ENCODE data around the gene TMTC1.

The TMTC1 gene

DNA sequence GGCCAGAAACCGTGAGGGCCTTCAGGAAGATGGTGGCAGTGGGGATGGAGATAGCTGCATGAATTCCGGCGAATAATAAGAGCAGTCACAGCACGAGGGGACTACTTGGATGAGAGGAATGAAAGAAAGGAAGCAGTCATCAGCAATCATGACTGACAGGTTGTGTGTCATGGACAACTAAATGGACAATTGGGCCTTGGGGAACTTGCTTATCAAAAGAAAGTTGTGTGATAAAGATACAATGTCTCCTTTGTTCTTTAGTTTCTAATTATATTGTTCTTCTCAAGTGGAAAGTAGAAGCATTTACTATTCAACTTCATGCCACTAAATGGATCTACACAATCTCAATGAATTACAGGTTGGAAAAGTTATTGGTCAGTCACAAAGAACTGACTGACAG lies 130.5 kb downstream of the TMTC1 start:
- H3K4ac ChIP-seq (ENCODE audit: low read depth, low read length): no peak overlapping the region

GRCh38 chr12:29650371-29650770 lies 133.4 kb downstream of the TMTC1 start:
- no CpG with 5 or more reads among the region's 4 CpGs for WGBS (ENCODE audit: extremely low coverage, insufficient coverage, insufficient read length)

More for the DNA sequence above, 130.5 kb downstream of the TMTC1 start:
- no peak overlapping the region for H3K23ac ChIP-seq (ENCODE audit: low read length)
- H3K27ac ChIP-seq (ENCODE audit: low read depth, low read length): no peak overlapping the region
- WGBS (ENCODE audit: extremely low coverage, insufficient coverage, insufficient read length): no CpG with 5 or more reads among the region's 4 CpGs
- H2BK12ac ChIP-seq (ENCODE audit: low read length): no peak overlapping the region
- H3K79me1 ChIP-seq (ENCODE audit: low read length): no peaks in the 10 kb centered on the region
- H2AFZ ChIP-seq (ENCODE audit: insufficient read depth, low read length, poor library complexity): no peak overlapping the region
- no peaks in the 10 kb centered on the region for H3K9me3 ChIP-seq (ENCODE audit: insufficient read depth, low read depth, low read length)
- H3K79me2 ChIP-seq (ENCODE audit: control insufficient read depth, insufficient read depth, low read length, poor library complexity): no peaks in the 10 kb centered on the region
- H4K8ac ChIP-seq (ENCODE audit: low read depth, low read length): no peak overlapping the region
- H3K4me2 ChIP-seq (ENCODE audit: low read length): no peak overlapping the region
- no peak overlapping the region for H2BK5ac ChIP-seq (ENCODE audit: low read depth, low read length, poor library complexity)
- H3K14ac ChIP-seq (ENCODE audit: low read length): no peak overlapping the region
- H4K91ac ChIP-seq (ENCODE audit: low read depth, low read length): no peak overlapping the region
- H2BK120ac ChIP-seq (ENCODE audit: insufficient read depth, low read length, poor library complexity): no peak overlapping the region
- H3K36me3 ChIP-seq (ENCODE audit: control insufficient read depth in 1 of 2, insufficient read depth in 2 of 2, low read length in 2 of 2): no peaks in the 10 kb centered on the region
- no peak for DNase-seq
- no peak overlapping the region for H2AK5ac ChIP-seq (ENCODE audit: low read length)
- H3K4me3 ChIP-seq (ENCODE audit: low read depth, low read length): no peak overlapping the region
- H3K4me1 ChIP-seq (ENCODE audit: control insufficient read depth in 1 of 2, insufficient read depth in 2 of 2, low read length in 2 of 2): no peaks in the 10 kb centered on the region
- no peak overlapping the region for H3K9ac ChIP-seq (ENCODE audit: low read length)
- H4K12ac ChIP-seq (ENCODE audit: low read depth, low read length): no peak overlapping the region
- H3K27me3 ChIP-seq (ENCODE audit: insufficient read depth, low read length): no peaks in the 10 kb centered on the region
- no peak overlapping the region for H3K18ac ChIP-seq (ENCODE audit: low read length)

GRCh38 chr12:29649722-29650121 lies 134.0 kb downstream of the TMTC1 start:
- Histone ChIP-seq H3K79me1 (ENCODE audit: low read length) (no peaks in the 10 kb centered on the region), H2AK5ac (ENCODE audit: low read length) (no peak overlapping the region), H3K14ac (ENCODE audit: low read length) (no peak overlapping the region), H3K4me2 (ENCODE audit: low read length) (no peak overlapping the region), H3K4me3 (ENCODE audit: low read depth, low read length) (no peak overlapping the region), H3K79me2 (ENCODE audit: control insufficient read depth, insufficient read depth, low read length, poor library complexity) (no peaks in the 10 kb centered on the region), H4K12ac (ENCODE audit: low read depth, low read length) (no peak overlapping the region), H2BK5ac (ENCODE audit: low read depth, low read length, poor library complexity) (no peak overlapping the region), H3K4ac (ENCODE audit: low read depth, low read length) (no peak overlapping the region), H3K9me3 (ENCODE audit: insufficient read depth, low read depth, low read length) (no peaks in the 10 kb centered on the region), H3K23ac (ENCODE audit: low read length) (no peak overlapping the region), H2BK12ac (ENCODE audit: low read length) (no peak overlapping the region), H3K27me3 (ENCODE audit: insufficient read depth, low read length) (no peaks in the 10 kb centered on the region), H3K27ac (ENCODE audit: low read depth, low read length) (no peak overlapping the region), H3K9ac (ENCODE audit: low read length) (no peak overlapping the region), H4K8ac (ENCODE audit: low read depth, low read length) (no peak overlapping the region), H4K91ac (ENCODE audit: low read depth, low read length) (no peak overlapping the region), H2BK120ac (ENCODE audit: insufficient read depth, low read length, poor library complexity) (no peak overlapping the region), H2AFZ (ENCODE audit: insufficient read depth, low read length, poor library complexity) (no peak overlapping the region), H3K4me1 (ENCODE audit: control insufficient read depth in 1 of 2, insufficient read depth in 2 of 2, low read length in 2 of 2) (no peaks in the 10 kb centered on the region), H3K36me3 (ENCODE audit: control insufficient read depth in 1 of 2, insufficient read depth in 2 of 2, low read length in 2 of 2) (no peaks in the 10 kb centered on the region), H3K18ac (ENCODE audit: low read length) (no peak overlapping the region)
- WGBS (ENCODE audit: extremely low coverage, insufficient coverage, insufficient read length): no CpG with 5 or more reads among the region's 2 CpGs
- DNase-seq: no peak

More at GRCh38 chr12:29650371-29650770, 133.4 kb downstream of the TMTC1 start:
- H3K9me3 ChIP-seq (ENCODE audit: insufficient read depth, low read depth, low read length): no peaks in the 10 kb centered on the region
- H3K4me1 ChIP-seq (ENCODE audit: control insufficient read depth in 1 of 2, insufficient read depth in 2 of 2, low read length in 2 of 2): no peaks in the 10 kb centered on the region
- no peak overlapping the region for H3K18ac ChIP-seq (ENCODE audit: low read length)
- no peaks in the 10 kb centered on the region for H3K36me3 ChIP-seq (ENCODE audit: control insufficient read depth in 1 of 2, insufficient read depth in 2 of 2, low read length in 2 of 2)
- DNase-seq: no peak
- H3K23ac ChIP-seq (ENCODE audit: low read length): no peak overlapping the region
- H3K79me1 ChIP-seq (ENCODE audit: low read length): no peaks in the 10 kb centered on the region
- H3K4ac ChIP-seq (ENCODE audit: low read depth, low read length): no peak overlapping the region
- H2AFZ ChIP-seq (ENCODE audit: insufficient read depth, low read length, poor library complexity): no peak overlapping the region
- H3K9ac ChIP-seq (ENCODE audit: low read length): no peak overlapping the region
- H3K79me2 ChIP-seq (ENCODE audit: control insufficient read depth, insufficient read depth, low read length, poor library complexity): no peaks in the 10 kb centered on the region
- no peak overlapping the region for H2BK12ac ChIP-seq (ENCODE audit: low read length)
- no peak overlapping the region for H2BK120ac ChIP-seq (ENCODE audit: insufficient read depth, low read length, poor library complexity)
- H3K4me2 ChIP-seq (ENCODE audit: low read length): no peak overlapping the region
- no peak overlapping the region for H3K27ac ChIP-seq (ENCODE audit: low read depth, low read length)
- H4K12ac ChIP-seq (ENCODE audit: low read depth, low read length): no peak overlapping the region
- no peak overlapping the region for H3K14ac ChIP-seq (ENCODE audit: low read length)
- no peak overlapping the region for H2BK5ac ChIP-seq (ENCODE audit: low read depth, low read length, poor library complexity)
- no peak overlapping the region for H2AK5ac ChIP-seq (ENCODE audit: low read length)
- H3K27me3 ChIP-seq (ENCODE audit: insufficient read depth, low read length): no peaks in the 10 kb centered on the region
- H3K4me3 ChIP-seq (ENCODE audit: low read depth, low read length): no peak overlapping the region
- no peak overlapping the region for H4K91ac ChIP-seq (ENCODE audit: low read depth, low read length)
- no peak overlapping the region for H4K8ac ChIP-seq (ENCODE audit: low read depth, low read length)

DNA sequence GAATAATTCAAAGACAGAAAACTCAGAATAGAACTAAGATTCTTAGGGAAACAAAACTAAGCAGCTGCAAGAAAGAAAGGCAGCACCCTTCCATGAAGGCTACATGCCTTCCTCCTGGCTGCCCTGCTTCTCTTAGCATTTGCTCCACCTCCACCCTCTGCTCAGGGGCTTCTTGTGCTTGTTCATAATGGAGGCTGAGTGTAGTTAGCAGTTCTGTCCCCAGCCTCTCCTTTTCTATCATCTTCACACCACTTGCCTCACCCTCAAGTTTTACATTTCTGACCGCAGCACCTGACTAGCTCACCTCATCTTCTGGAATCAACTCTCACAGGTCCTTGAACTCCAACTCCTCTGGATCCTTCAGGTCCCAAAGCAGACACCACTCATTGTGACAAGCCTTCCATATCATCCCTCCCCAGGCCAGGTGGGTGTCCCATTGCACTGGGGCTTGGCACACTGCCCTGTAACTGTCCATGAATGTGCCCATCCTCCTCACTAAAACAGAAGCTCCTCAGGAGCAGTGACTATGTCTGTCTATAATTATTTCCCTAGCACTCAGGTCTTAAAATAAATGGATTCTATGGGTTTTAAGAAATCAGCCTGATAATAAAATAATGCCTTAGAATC lies 139.1 kb downstream of the TMTC1 start:
- no peak overlapping the region for H3K9ac ChIP-seq (ENCODE audit: low read length)
- no peak overlapping the region for H4K12ac ChIP-seq (ENCODE audit: low read depth, low read length)
- no peak overlapping the region for H2BK12ac ChIP-seq (ENCODE audit: low read length)
- H3K79me1 ChIP-seq (ENCODE audit: low read length): peaks cover 14% of the 10 kb centered on the region
- WGBS (ENCODE audit: extremely low coverage, insufficient coverage, insufficient read length): no CpG with 5 or more reads among the region's 1 CpG
- H3K79me2 ChIP-seq (ENCODE audit: control insufficient read depth, insufficient read depth, low read length, poor library complexity): peaks cover 5% of the 10 kb centered on the region
- no peak overlapping the region for H2AK5ac ChIP-seq (ENCODE audit: low read length)
- no peaks in the 10 kb centered on the region for H3K36me3 ChIP-seq (ENCODE audit: control insufficient read depth in 1 of 2, insufficient read depth in 2 of 2, low read length in 2 of 2)
- H4K8ac ChIP-seq (ENCODE audit: low read depth, low read length): no peak overlapping the region
- no peak overlapping the region for H3K23ac ChIP-seq (ENCODE audit: low read length)
- no peak overlapping the region for H3K18ac ChIP-seq (ENCODE audit: low read length)
- H3K4ac ChIP-seq (ENCODE audit: low read depth, low read length): no peak overlapping the region
- no peak for DNase-seq
- H3K9me3 ChIP-seq (ENCODE audit: insufficient read depth, low read depth, low read length): no peaks in the 10 kb centered on the region
- H3K27ac ChIP-seq (ENCODE audit: low read depth, low read length): no peak overlapping the region
- H3K4me2 ChIP-seq (ENCODE audit: low read length): no peak overlapping the region
- peaks cover 7 to 9% of the 10 kb centered on the region in 2 experiments for H3K4me1 ChIP-seq (ENCODE audit: control insufficient read depth in 1 of 2, insufficient read depth in 2 of 2, low read length in 2 of 2)
- H3K4me3 ChIP-seq (ENCODE audit: low read depth, low read length): no peak overlapping the region
- no peak overlapping the region for H2AFZ ChIP-seq (ENCODE audit: insufficient read depth, low read length, poor library complexity)
- no peaks in the 10 kb centered on the region for H3K27me3 ChIP-seq (ENCODE audit: insufficient read depth, low read length)
- no peak overlapping the region for H4K91ac ChIP-seq (ENCODE audit: low read depth, low read length)
- H3K14ac ChIP-seq (ENCODE audit: low read length): no peak overlapping the region
- H2BK120ac ChIP-seq (ENCODE audit: insufficient read depth, low read length, poor library complexity): no peak overlapping the region
- no peak overlapping the region for H2BK5ac ChIP-seq (ENCODE audit: low read depth, low read length, poor library complexity)

Measured in trophoblast cell (in vitro differentiated cells and primary cell).